H9 (cell line): ENCODE measurements around the gene JARID2. TPM values are rescaled to one million over a fixed set of nuclear protein-coding genes. Genes with fewer than 3 reads are reported as not detected.
A peak's percentile ranks its signal among the peaks of the same experiment; 100 is the strongest.

Source experiments
- DNase-seq: peaks from one replicate; pipeline ENCODE4 v3.0.0-alpha.2; 2017
- H2AFZ ChIP-seq: one replicate; pipeline ENCODE4 v1.6.1; 2013; ENCODE audit warnings: mild to moderate bottlenecking, low read length, control low read depth, moderate library complexity
- H2AK5ac ChIP-seq: 2 replicates; pipeline ENCODE4 v1.6.1; 2013; ENCODE audit warnings: low read length, control low read depth, mixed read lengths; ENCODE audit not compliant: insufficient read length
- H2BK120ac ChIP-seq: one replicate; pipeline ENCODE4 v1.6.1; 2013; ENCODE audit warnings: low read depth, mild to moderate bottlenecking, low read length, control low read depth, inconsistent platforms; ENCODE audit not compliant: poor library complexity, severe bottlenecking
- H2BK12ac ChIP-seq: 2 replicates; pipeline ENCODE4 v1.6.1; 2013; ENCODE audit warnings: low read length, control low read depth, mixed read lengths, low read depth; ENCODE audit not compliant: insufficient read length
- H2BK15ac ChIP-seq: 2 replicates; pipeline ENCODE4 v1.6.1; 2013; ENCODE audit warnings: low read depth, low read length, control low read depth
- H2BK20ac ChIP-seq: one replicate; pipeline ENCODE4 v1.6.1; 2013; ENCODE audit warnings: low read depth, mild to moderate bottlenecking, low read length, control low read depth, inconsistent platforms; ENCODE audit not compliant: poor library complexity, severe bottlenecking
- H2BK5ac ChIP-seq: 2 replicates; pipeline ENCODE4 v1.6.1; 2013; ENCODE audit warnings: low read length, control low read depth, mixed read lengths; ENCODE audit not compliant: insufficient read length
- H3K14ac ChIP-seq: 2 replicates; pipeline ENCODE4 v1.6.1; 2013; ENCODE audit warnings: low read length, control low read depth; ENCODE audit not compliant: insufficient read depth
- H3K18ac ChIP-seq: 2 replicates; pipeline ENCODE4 v1.6.1; 2013; ENCODE audit warnings: low read depth, mild to moderate bottlenecking, mixed read lengths, low read length, control low read depth; ENCODE audit not compliant: insufficient read length
- H3K23ac ChIP-seq: 2 replicates; pipeline ENCODE4 v1.6.1; 2013; ENCODE audit warnings: low read length, control low read depth, mixed read lengths, low read depth; ENCODE audit not compliant: insufficient read length
- H3K23me2 ChIP-seq: 2 replicates; pipeline ENCODE4 v1.6.1; 2013; ENCODE audit warnings: low read depth, mild to moderate bottlenecking, mixed read lengths, low read length, control low read depth; ENCODE audit not compliant: insufficient read length, poor library complexity, severe bottlenecking
- H3K27ac ChIP-seq: 2 replicates; pipeline ENCODE4 v1.5.1; 2013; ENCODE audit warnings: low read length, control low read depth, mixed read lengths, low read depth; ENCODE audit not compliant: insufficient read length
- H3K27me3 ChIP-seq: 2 replicates; pipeline ENCODE4 v1.6.1; 2013; ENCODE audit warnings: low read length, control low read depth, inconsistent platforms; ENCODE audit not compliant: insufficient read depth
- H3K4ac ChIP-seq: 2 replicates; pipeline ENCODE4 v1.6.1; 2013; ENCODE audit warnings: low read depth, mild to moderate bottlenecking, control low read depth, inconsistent platforms, low read length, moderate library complexity
- H3K4me1 ChIP-seq: 2 replicates; pipeline ENCODE4 v1.6.1; 2013; ENCODE audit warnings: low read length, control low read depth, inconsistent platforms; ENCODE audit not compliant: insufficient read depth
- H3K4me2 ChIP-seq: 2 replicates; pipeline ENCODE4 v1.6.1; 2013; ENCODE audit warnings: low read length, control low read depth, mixed read lengths; ENCODE audit not compliant: insufficient read length, insufficient read depth
- H3K56ac ChIP-seq: 2 replicates; pipeline ENCODE4 v1.6.1; 2013; ENCODE audit warnings: low read depth, mild to moderate bottlenecking, mixed read lengths, low read length, control low read depth; ENCODE audit not compliant: insufficient read length
- H3K79me1 ChIP-seq: 2 replicates; pipeline ENCODE4 v1.6.1; 2013; ENCODE audit warnings: low read depth, mild to moderate bottlenecking, moderate library complexity, low read length, control low read depth, inconsistent platforms; ENCODE audit not compliant: insufficient read depth, poor library complexity, severe bottlenecking
- H3K79me2 ChIP-seq: 2 replicates; pipeline ENCODE4 v1.6.1; 2013; ENCODE audit warnings: low read length, control low read depth, inconsistent platforms; ENCODE audit not compliant: insufficient read depth
- H3K9ac ChIP-seq: 2 replicates; pipeline ENCODE4 v1.6.1; 2013; ENCODE audit warnings: low read length, control low read depth, mixed read lengths; ENCODE audit not compliant: insufficient read length; ENCODE audit errors: extremely low read depth
- H3K9me3 ChIP-seq: one replicate; pipeline ENCODE4 v1.6.1; 2013; ENCODE audit warnings: low read depth, low read length, inconsistent platforms; ENCODE audit not compliant: control insufficient read depth
- H3T11ph ChIP-seq: one replicate; pipeline ENCODE4 v1.6.1; 2013; ENCODE audit warnings: mild to moderate bottlenecking, low read length, control low read depth, inconsistent platforms
- H4K20me1 ChIP-seq: one replicate; pipeline ENCODE4 v1.6.1; 2013; ENCODE audit not compliant: control insufficient read depth, insufficient read length, insufficient read depth
- H4K5ac ChIP-seq: 2 replicates; pipeline ENCODE4 v1.6.1; 2013; ENCODE audit warnings: low read depth, mild to moderate bottlenecking, mixed read lengths, low read length, control low read depth; ENCODE audit not compliant: insufficient read length
- H4K8ac ChIP-seq: replicated peaks from 2 replicates; pipeline ENCODE4 v1.6.1; 2013; ENCODE audit warnings: low read length, control low read depth, mixed read lengths, low read depth; ENCODE audit not compliant: insufficient read length
- H4K91ac ChIP-seq: 2 replicates; pipeline ENCODE4 v1.6.1; 2013; ENCODE audit warnings: low read depth, mild to moderate bottlenecking, moderate library complexity, mixed read lengths, low read length, control low read depth; ENCODE audit not compliant: insufficient read length
- H3K27ac Mint-ChIP-seq, 3 experiments: 2 replicates in 2 of 3; 3 replicates in 1 of 3; pipeline ENCODE4 v1.8.0; 2020 to 2021; ENCODE audit warnings: mixed read lengths in 3 of 3, mild to moderate bottlenecking in 1 of 3, moderate library complexity in 1 of 3
- H3K27me3 Mint-ChIP-seq: 2 replicates; pipeline ENCODE4 v1.8.0; 2021; ENCODE audit warnings: low read depth, mild to moderate bottlenecking, moderate library complexity, mixed read lengths
- H3K36me3 Mint-ChIP-seq, 3 experiments: 2 replicates in 2 of 3; 3 replicates in 1 of 3; pipeline ENCODE4 v1.8.0; 2020 to 2021; ENCODE audit warnings: low read depth in 3 of 3, mixed read lengths in 3 of 3; ENCODE audit not compliant: insufficient read depth in 1 of 3
- H3K4me1 Mint-ChIP-seq, 2 experiments: 2 replicates each; pipeline ENCODE4 v1.8.0; 2020; ENCODE audit warnings: mixed read lengths in 2 of 2
- H3K4me3 Mint-ChIP-seq, 2 experiments: 2 replicates in 1 of 2; 3 replicates in 1 of 2; pipeline ENCODE4 v1.8.0; 2020 to 2021; ENCODE audit warnings: mild to moderate bottlenecking in 2 of 2, mixed read lengths in 2 of 2, moderate library complexity in 1 of 2
- H3K9me3 Mint-ChIP-seq, 2 experiments: 2 replicates in 1 of 2; 3 replicates in 1 of 2; pipeline ENCODE4 v1.8.0; 2020; ENCODE audit warnings: mild to moderate bottlenecking in 2 of 2, mixed read lengths in 2 of 2, moderate library complexity in 1 of 2
- CTCF ChIP-seq: fragments of 200-600 bp; sonication (generic); conservative IDR thresholded peaks from 3 replicates; pipeline ENCODE4 v1.8.0; 2021; ENCODE audit warnings: antibody characterized with exemption, mild to moderate bottlenecking
- WGBS: extraction: QIAGEN DNeasy Blood & Tissue Kit; methylation state at CpG from one replicate; pipeline ENCODE4 v1.1.7; 2013; ENCODE audit warnings: missing lambda C conversion rate, low lambda C conversion rate, mixed read lengths; ENCODE audit not compliant: insufficient read length; ENCODE audit errors: extremely low coverage; 5-methylcytosine and 5-hydroxymethylcytosine counted together
- total RNA-seq: library from RNA; stranded (reverse); gene quantifications from 2 replicates; pipeline ENCODE4 v1.2.1, GENCODE V29; 2021

The JARID2 gene
- total RNA-seq, 1 experiment from 2014 or later, result 174 TPM

- H3K27me3 Mint-ChIP-seq, result no peaks in the 10 kb centered on the region
- peaks cover 0 to 16% (median 0%) of the 10 kb centered on the region in 3 experiments; a peak in 3 of 7 replicates for H3K36me3 Mint-ChIP-seq
- H2BK12ac ChIP-seq, result no peak overlapping the region
- no peak overlapping the region for H3T11ph ChIP-seq
- H3K79me1 ChIP-seq, result peaks cover 6% of the 10 kb centered on the region
- no peak overlapping the region for H3K14ac ChIP-seq
- no peak overlapping the region for H2AFZ ChIP-seq
- WGBS, result no CpG with 5 or more reads among the region's 12 CpGs
- peak overlapping the region in 1 of 2 experiments; percentile 12; a peak in 1 of 5 replicates for H3K4me3 Mint-ChIP-seq
- no peaks in the 10 kb centered on the region for H3K9me3 ChIP-seq
- peaks cover 52% of the 10 kb centered on the region for H3K4me1 ChIP-seq
- H2BK20ac ChIP-seq, result no peak overlapping the region
- H3K4me2 ChIP-seq, result no peak overlapping the region
- H3K27ac Mint-ChIP-seq, result no peak overlapping the region
- no peak overlapping the region for H2BK120ac ChIP-seq
- H3K9ac ChIP-seq, result no peak overlapping the region
- no peak for TF ChIP-seq CTCF
- H3K56ac ChIP-seq, result no peak overlapping the region
- DNase-seq, result no peak
- H3K27me3 ChIP-seq, result no peaks in the 10 kb centered on the region
- no peak overlapping the region for H4K5ac ChIP-seq
- H3K23ac ChIP-seq, result no peak overlapping the region
- H2AK5ac ChIP-seq, result no peak overlapping the region
- no peak overlapping the region for H3K4ac ChIP-seq
- peaks cover 90 to 95% of the 10 kb centered on the region in 2 experiments for H3K4me1 Mint-ChIP-seq
- H4K20me1 ChIP-seq, result no peaks in the 10 kb centered on the region
- H3K23me2 ChIP-seq, result no peaks in the 10 kb centered on the region
- no peaks in the 10 kb centered on the region for H3K9me3 Mint-ChIP-seq
- H2BK5ac ChIP-seq, result no peak overlapping the region
- no peak overlapping the region for H3K27ac ChIP-seq
- H4K8ac ChIP-seq, result no peak overlapping the region
- no peak overlapping the region for H2BK15ac ChIP-seq
- no peak overlapping the region for H4K91ac ChIP-seq
- no peak overlapping the region for H3K18ac ChIP-seq
- peaks cover 93% of the 10 kb centered on the region for H3K79me2 ChIP-seq
These were observed 183.6 kb downstream of the JARID2 start for GRCh38 chr6:15429141-15430110.
